ENCODE data around the gene ID1.
"Not testable (repeated sequence)": the region's sequence is repeated elsewhere in the genome, so short reads cannot be mapped to it uniquely, and the experiment has no call there.

Gene ID1

DNA sequence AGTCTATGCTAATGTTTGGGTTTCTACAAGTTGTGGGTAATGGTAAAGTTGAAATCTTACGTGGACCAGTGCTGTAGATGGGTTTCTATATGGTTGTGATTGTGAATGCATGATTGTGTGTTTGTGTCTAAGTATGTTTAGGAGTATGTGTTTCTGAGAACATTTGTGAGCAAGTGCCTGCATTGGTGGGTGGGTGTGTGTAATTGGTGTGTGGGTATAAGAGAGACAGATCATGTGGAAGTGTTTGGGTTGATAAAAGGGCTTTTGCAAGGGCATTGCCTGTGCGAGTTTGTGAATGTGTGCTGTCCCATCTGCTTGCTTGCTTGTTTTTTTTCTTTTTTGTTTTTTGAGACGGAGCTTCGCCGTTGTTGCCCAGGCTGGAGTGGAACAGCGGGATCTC lies 25.8 kb upstream of the ID1 start:
- Histone ChIP-seq H3K4ac (ENCODE audit: low read length) (no peak overlapping the region), H3K4me2 (ENCODE audit: insufficient read depth, low read length, poor library complexity, severe bottlenecking) (no peak overlapping the region), H2AFZ (ENCODE audit: low read length) (no peak overlapping the region), H3K9me3 (replicated peaks in 1 of 2; ENCODE audit: control insufficient read depth in 2 of 2, insufficient read depth in 1 of 2, low read depth in 1 of 2, low read length in 2 of 2) (no peaks in the 10 kb centered on the region), H2AK5ac (ENCODE audit: low read depth, low read length) (no peak overlapping the region), H4K8ac (ENCODE audit: low read depth, low read length) (no peak overlapping the region), H4K91ac (ENCODE audit: low read depth, low read length, poor library complexity) (no peak overlapping the region), H2BK12ac (ENCODE audit: low read length) (no peak overlapping the region), H3K4me3 (ENCODE audit: low read length in 2 of 2) (no peak overlapping the region), H3K27me3 (ENCODE audit: control insufficient read depth in 3 of 3, insufficient read depth in 3 of 3, low read depth in 1 of 3, low read length in 3 of 3) (no peaks in the 10 kb centered on the region), H3K79me1 (ENCODE audit: low read depth, low read length) (no peaks in the 10 kb centered on the region), H3K9ac (ENCODE audit: low read depth, low read length, poor library complexity) (no peak overlapping the region), H3K18ac (ENCODE audit: low read length) (peak overlapping the region; percentile 8), H3K14ac (ENCODE audit: low read length) (no peak overlapping the region), H3K23ac (ENCODE audit: low read depth, low read length, poor library complexity) (no peak overlapping the region), H2BK15ac (ENCODE audit: low read length) (no peak overlapping the region), H2BK5ac (ENCODE audit: low read length) (no peak overlapping the region), H3K4me1 (ENCODE audit: control insufficient read depth in 2 of 2, insufficient read depth in 1 of 2, low read depth in 1 of 2, low read length in 2 of 2) (peaks cover 7 to 9% of the 10 kb centered on the region in 2 donors), H3K27ac (replicated peaks; ENCODE audit: low read length) (no peak overlapping the region), H3K36me3 (replicated peaks in 1 of 2; ENCODE audit: control insufficient read depth in 2 of 2, insufficient read depth in 2 of 2, low read length in 2 of 2) (no peaks in the 10 kb centered on the region), H2BK120ac (ENCODE audit: low read depth, low read length) (no peak overlapping the region)
- DNase-seq (ENCODE audit: low spot score): no peak
- WGBS, 2 donors (ENCODE audit: extremely low coverage in 2 of 2, insufficient read length in 2 of 2, insufficient replicate concordance in 1 of 2): no CpG with 5 or more reads among the region's 6 CpGs

DNA sequence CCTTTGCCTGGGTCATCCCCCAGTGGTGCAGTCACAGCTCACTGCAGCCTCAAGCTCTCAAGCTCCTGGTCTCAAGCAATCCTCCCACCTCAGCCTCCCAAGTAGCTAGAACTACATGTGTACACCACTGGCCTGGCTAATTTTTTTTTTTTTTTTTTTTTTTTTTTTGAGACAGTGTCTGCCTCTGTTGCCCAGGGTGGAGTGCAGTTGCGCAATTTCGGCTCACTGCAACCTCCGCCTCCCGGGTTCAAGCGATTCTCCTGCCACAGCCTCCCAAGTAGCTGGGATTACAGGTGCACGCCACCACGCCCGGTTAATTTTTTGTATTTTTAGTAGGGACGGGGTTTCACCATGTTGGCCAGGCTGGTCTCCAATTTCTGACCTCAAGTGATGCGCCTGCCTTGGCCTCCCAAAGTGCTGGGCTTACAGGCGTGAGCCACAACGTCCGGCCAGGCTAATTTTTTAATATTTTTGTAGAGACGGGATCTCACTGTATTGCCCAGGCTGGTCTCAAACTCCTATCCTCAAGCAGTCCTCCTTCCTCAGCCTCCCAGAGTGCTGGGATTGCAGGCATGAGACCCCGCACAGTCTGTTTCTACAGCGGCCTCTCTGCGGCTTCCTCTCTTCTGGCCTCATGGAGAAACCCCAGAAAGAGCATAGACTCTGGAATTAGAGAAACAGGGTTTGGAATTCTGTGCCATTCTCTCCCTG lies 25.0 kb upstream of the ID1 start:
- not testable (repeated sequence) for H3K27ac ChIP-seq (replicated peaks; ENCODE audit: low read length); H3K14ac ChIP-seq (ENCODE audit: low read length); H3K4me1 ChIP-seq (ENCODE audit: control insufficient read depth in 2 of 2, insufficient read depth in 1 of 2, low read depth in 1 of 2, low read length in 2 of 2)

DNA sequence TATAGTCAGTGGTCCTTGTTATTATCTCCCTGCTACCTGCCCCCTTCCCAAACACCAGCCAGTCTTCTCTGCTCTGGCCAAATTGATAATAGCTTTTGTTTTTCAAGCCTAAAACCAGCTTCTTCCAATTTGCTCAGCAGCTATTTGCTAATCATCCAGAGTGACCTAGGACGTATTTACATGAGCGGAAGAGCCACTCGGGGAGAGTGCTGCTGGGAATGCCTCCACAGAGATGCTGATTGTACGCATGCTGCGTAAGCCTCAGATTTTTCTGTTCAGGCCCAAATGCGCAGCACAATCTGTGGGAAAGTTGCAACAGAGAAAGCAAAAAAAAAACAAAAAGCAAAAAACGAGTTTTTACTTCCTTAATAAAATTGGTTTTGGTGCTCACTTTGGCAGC lies 24.4 kb upstream of the ID1 start:
- H3K27me3 ChIP-seq (ENCODE audit: control insufficient read depth in 3 of 3, insufficient read depth in 3 of 3, low read depth in 1 of 3, low read length in 3 of 3): no peaks in the 10 kb centered on the region

More for the DNA sequence above, 25.0 kb upstream of the ID1 start:
- not testable (repeated sequence) for H2BK12ac ChIP-seq (ENCODE audit: low read length); H3K18ac ChIP-seq (ENCODE audit: low read length); H2BK120ac ChIP-seq (ENCODE audit: low read depth, low read length); H3K4me3 ChIP-seq (ENCODE audit: low read length in 2 of 2); H2BK5ac ChIP-seq (ENCODE audit: low read length); DNase-seq (ENCODE audit: low spot score); H2BK15ac ChIP-seq (ENCODE audit: low read length); H3K23ac ChIP-seq (ENCODE audit: low read depth, low read length, poor library complexity); H4K91ac ChIP-seq (ENCODE audit: low read depth, low read length, poor library complexity); H3K4ac ChIP-seq (ENCODE audit: low read length); H3K9me3 ChIP-seq (replicated peaks in 1 of 2; ENCODE audit: control insufficient read depth in 2 of 2, insufficient read depth in 1 of 2, low read depth in 1 of 2, low read length in 2 of 2); H3K36me3 ChIP-seq (replicated peaks in 1 of 2; ENCODE audit: control insufficient read depth in 2 of 2, insufficient read depth in 2 of 2, low read length in 2 of 2); H4K8ac ChIP-seq (ENCODE audit: low read depth, low read length); H3K27me3 ChIP-seq (ENCODE audit: control insufficient read depth in 3 of 3, insufficient read depth in 3 of 3, low read depth in 1 of 3, low read length in 3 of 3); H3K4me2 ChIP-seq (ENCODE audit: insufficient read depth, low read length, poor library complexity, severe bottlenecking); H3K79me1 ChIP-seq (ENCODE audit: low read depth, low read length)
- Histone ChIP-seq H2AK5ac (ENCODE audit: low read depth, low read length) (peak overlapping the region; percentile 64), H3K9ac (ENCODE audit: low read depth, low read length, poor library complexity) (peak overlapping the region; percentile 30), H2AFZ (ENCODE audit: low read length) (peak overlapping the region; percentile 94)
- WGBS, 2 donors (ENCODE audit: extremely low coverage in 2 of 2, insufficient read length in 2 of 2, insufficient replicate concordance in 1 of 2): no CpG with 5 or more reads among the region's 17 CpGs

DNA sequence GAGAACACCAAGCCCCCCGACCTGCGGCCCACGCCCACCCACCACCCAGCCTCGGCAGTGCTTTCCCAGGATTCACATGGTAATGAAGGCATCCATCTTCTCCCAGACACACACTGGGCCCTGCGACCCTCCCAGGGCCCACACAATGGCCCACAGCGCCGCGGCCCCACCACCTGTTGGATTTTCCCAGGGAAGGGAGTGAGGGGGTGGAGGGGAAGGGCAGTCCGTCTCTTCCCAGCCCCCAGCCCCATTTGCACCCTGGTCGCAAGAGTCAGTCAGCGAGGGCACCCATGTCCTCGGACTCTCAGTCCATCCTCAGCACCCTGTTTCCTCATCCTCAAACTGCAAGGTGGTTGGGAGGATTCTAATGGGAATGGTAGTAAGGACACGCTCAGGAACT lies 23.7 kb upstream of the ID1 start:
- H2BK5ac ChIP-seq (ENCODE audit: low read length): no peak overlapping the region
- no peaks in the 10 kb centered on the region for H3K9me3 ChIP-seq (replicated peaks in 1 of 2; ENCODE audit: control insufficient read depth in 2 of 2, insufficient read depth in 1 of 2, low read depth in 1 of 2, low read length in 2 of 2)
- H3K4me3 ChIP-seq (ENCODE audit: low read length in 2 of 2): no peak overlapping the region
- no peak for DNase-seq (ENCODE audit: low spot score)
- H2AFZ ChIP-seq (ENCODE audit: low read length): peak overlapping the region; percentile 94
- H3K36me3 ChIP-seq (replicated peaks in 1 of 2; ENCODE audit: control insufficient read depth in 2 of 2, insufficient read depth in 2 of 2, low read length in 2 of 2): no peaks in the 10 kb centered on the region
- no CpG with 5 or more reads among the region's 13 CpGs for WGBS, 2 donors (ENCODE audit: extremely low coverage in 2 of 2, insufficient read length in 2 of 2, insufficient replicate concordance in 1 of 2)
- peak overlapping the region; percentile 26 for H3K27ac ChIP-seq (replicated peaks; ENCODE audit: low read length)
- peak overlapping the region; percentile 37 for H3K23ac ChIP-seq (ENCODE audit: low read depth, low read length, poor library complexity)
- H3K27me3 ChIP-seq (ENCODE audit: control insufficient read depth in 3 of 3, insufficient read depth in 3 of 3, low read depth in 1 of 3, low read length in 3 of 3): peaks cover 0 to 3% (median 0%) of the 10 kb centered on the region in 3 experiments
- H4K8ac ChIP-seq (ENCODE audit: low read depth, low read length): peak overlapping the region; percentile 53
- no peak overlapping the region for H2BK12ac ChIP-seq (ENCODE audit: low read length)
- peak overlapping the region; percentile 58 for H3K18ac ChIP-seq (ENCODE audit: low read length)
- peak overlapping the region; percentile 46 for H2BK15ac ChIP-seq (ENCODE audit: low read length)
- no peak overlapping the region for H2BK120ac ChIP-seq (ENCODE audit: low read depth, low read length)
- no peak overlapping the region for H3K14ac ChIP-seq (ENCODE audit: low read length)
- no peaks in the 10 kb centered on the region for H3K79me1 ChIP-seq (ENCODE audit: low read depth, low read length)
- no peak overlapping the region for H3K4ac ChIP-seq (ENCODE audit: low read length)
- H2AK5ac ChIP-seq (ENCODE audit: low read depth, low read length): peak overlapping the region; percentile 29
- H3K4me2 ChIP-seq (ENCODE audit: insufficient read depth, low read length, poor library complexity, severe bottlenecking): no peak overlapping the region
- H3K9ac ChIP-seq (ENCODE audit: low read depth, low read length, poor library complexity): peak overlapping the region; percentile 5
- peaks cover 7 to 9% of the 10 kb centered on the region in 2 donors for H3K4me1 ChIP-seq (ENCODE audit: control insufficient read depth in 2 of 2, insufficient read depth in 1 of 2, low read depth in 1 of 2, low read length in 2 of 2)
- H4K91ac ChIP-seq (ENCODE audit: low read depth, low read length, poor library complexity): no peak overlapping the region

More for the DNA sequence above, 24.4 kb upstream of the ID1 start:
- Histone ChIP-seq H3K36me3 (replicated peaks in 1 of 2; ENCODE audit: control insufficient read depth in 2 of 2, insufficient read depth in 2 of 2, low read length in 2 of 2) (no peaks in the 10 kb centered on the region), H2BK5ac (ENCODE audit: low read length) (no peak overlapping the region), H3K4me1 (ENCODE audit: control insufficient read depth in 2 of 2, insufficient read depth in 1 of 2, low read depth in 1 of 2, low read length in 2 of 2) (peaks cover 7 to 9% of the 10 kb centered on the region in 2 donors), H3K79me1 (ENCODE audit: low read depth, low read length) (no peaks in the 10 kb centered on the region), H3K4ac (ENCODE audit: low read length) (no peak overlapping the region), H3K14ac (ENCODE audit: low read length) (no peak overlapping the region), H2BK15ac (ENCODE audit: low read length) (no peak overlapping the region), H4K8ac (ENCODE audit: low read depth, low read length) (no peak overlapping the region), H3K4me2 (ENCODE audit: insufficient read depth, low read length, poor library complexity, severe bottlenecking) (no peak overlapping the region), H2BK12ac (ENCODE audit: low read length) (no peak overlapping the region), H3K18ac (ENCODE audit: low read length) (peak overlapping the region; percentile 11), H3K9me3 (replicated peaks in 1 of 2; ENCODE audit: control insufficient read depth in 2 of 2, insufficient read depth in 1 of 2, low read depth in 1 of 2, low read length in 2 of 2) (no peaks in the 10 kb centered on the region), H2AK5ac (ENCODE audit: low read depth, low read length) (peak overlapping the region; percentile 64), H2AFZ (ENCODE audit: low read length) (peak overlapping the region; percentile 94), H3K4me3 (ENCODE audit: low read length in 2 of 2) (no peak overlapping the region), H3K23ac (ENCODE audit: low read depth, low read length, poor library complexity) (no peak overlapping the region), H3K9ac (ENCODE audit: low read depth, low read length, poor library complexity) (no peak overlapping the region), H4K91ac (ENCODE audit: low read depth, low read length, poor library complexity) (no peak overlapping the region), H2BK120ac (ENCODE audit: low read depth, low read length) (peak overlapping the region; percentile 10), H3K27ac (replicated peaks; ENCODE audit: low read length) (peak overlapping the region; percentile 61)
- WGBS, 2 donors (ENCODE audit: extremely low coverage in 2 of 2, insufficient read length in 2 of 2, insufficient replicate concordance in 1 of 2): no CpG with 5 or more reads among the region's 7 CpGs
- no peak for DNase-seq (ENCODE audit: low spot score)

Measured in neuronal stem cell (in vitro differentiated cells).